OCI-LY7 (cell line): ENCODE measurements around the gene BMAL1. TPM values are rescaled to one million over a fixed set of nuclear protein-coding genes. Genes with fewer than 3 reads are reported as not detected.

Experiments
- BruUV-seq: library from RNA; stranded (reverse); fragments of 400-500 nt; replicated peaks from 2 replicates; lab custom pipeline; 2021; lab: Mats Ljungman, UMichigan
- CTCF ChIA-PET: fragments of 300-600 bp; sonication (Branson Sonifier 250); formaldehyde crosslinking; loops from one replicate; lab custom pipeline; 2022; ENCODE audit warnings: antibody characterized with exemption; ENCODE audit not compliant: unreplicated experiment; lab: Charles Lee
- POLR2A ChIA-PET: fragments of 300-600 bp; sonication (Branson Sonifier 250); formaldehyde crosslinking; loops from one replicate; lab custom pipeline; 2022; ENCODE audit warnings: antibody characterized with exemption; lab: Charles Lee
- DNase-seq: peaks from one replicate; pipeline ENCODE4 v3.0.0-alpha.2; 2015; ENCODE audit warnings: low spot score
- H2AFZ ChIP-seq: fragments of 200-600 bp; sonication (generic), shearing (Covaris generic); 2 replicates; pipeline ENCODE4 v1.6.1; 2014; ENCODE audit warnings: mild to moderate bottlenecking, antibody characterized with exemption, low read length, moderate library complexity
- H3K27ac ChIP-seq: fragments of 200-600 bp; sonication (generic); 2 replicates; pipeline ENCODE4 v1.5.1; 2014; ENCODE audit warnings: mixed run types, low read depth, mild to moderate bottlenecking, moderate library complexity, low read length, inconsistent platforms; ENCODE audit not compliant: poor library complexity, severe bottlenecking
- H3K36me3 ChIP-seq: fragments of 200-600 bp; sonication (generic); 2 replicates; pipeline ENCODE4 v1.6.1; 2014; ENCODE audit warnings: mild to moderate bottlenecking, antibody characterized with exemption, low read length, moderate library complexity, mixed read lengths; ENCODE audit not compliant: insufficient read depth
- H3K4me1 ChIP-seq: fragments of 200-600 bp; sonication (generic); 2 replicates; pipeline ENCODE4 v1.5.1; 2014; ENCODE audit warnings: mild to moderate bottlenecking, low read length; ENCODE audit not compliant: insufficient read depth, poor library complexity, severe bottlenecking
- H3K4me2 ChIP-seq: fragments of 200-600 bp; sonication (generic); 2 replicates; pipeline ENCODE4 v1.6.1; 2014; ENCODE audit warnings: mild to moderate bottlenecking, low read length
- H3K4me3 ChIP-seq: fragments of 200-600 bp; sonication (generic); 2 replicates; pipeline ENCODE4 v1.5.1; 2014; ENCODE audit warnings: mild to moderate bottlenecking, low read depth, low read length; ENCODE audit not compliant: poor library complexity, severe bottlenecking
- H3K79me2 ChIP-seq: fragments of 200-600 bp; sonication (generic); 2 replicates; pipeline ENCODE4 v1.6.1; 2016; ENCODE audit warnings: low read depth, mild to moderate bottlenecking, low read length, moderate library complexity, mixed read lengths; ENCODE audit not compliant: insufficient read depth
- H3K9me2 ChIP-seq: fragments of 200-600 bp; sonication (generic); 2 replicates; pipeline ENCODE4 v1.6.1; 2016; ENCODE audit warnings: mild to moderate bottlenecking, low read length, mixed read lengths; ENCODE audit not compliant: insufficient read depth
- H3K9me3 ChIP-seq: fragments of 200-600 bp; sonication (generic); 2 replicates; pipeline ENCODE4 v1.6.1; 2014; ENCODE audit warnings: mild to moderate bottlenecking, mixed run types, low read length, mixed read lengths
- H4K20me1 ChIP-seq: fragments of 200-600 bp; sonication (generic); 2 replicates; pipeline ENCODE4 v1.6.1; 2014; ENCODE audit warnings: mild to moderate bottlenecking, antibody characterized with exemption, low read length, moderate library complexity, mixed read lengths; ENCODE audit not compliant: insufficient read depth
- EZH2phosphoT487 ChIP-seq: fragments of 200-600 bp; sonication (generic); IDR thresholded peaks from 2 replicates; pipeline ENCODE4 v1.6.1; 2018; ENCODE audit warnings: low read depth, borderline replicate concordance, mild to moderate bottlenecking, mixed run types, antibody characterized with exemption, low read length, moderate library complexity, mixed read lengths
- intact Hi-C: fragments of 100-400 bp; cut with micrococcal nuclease; formaldehyde crosslinking; loops from one replicate; pipeline ENCODE4 v1.10.0; 2022; ENCODE audit not compliant: unreplicated experiment
- total RNA-seq, 2 experiments: library from RNA; depleted of rRNA in 1 of 2; stranded (reverse); fragments of >200 nt in 1 of 2; shearing (Covaris generic) in 1 of 2; gene quantifications; 2 replicates each; pipeline ENCODE4 v1.2.3, GENCODE V29; 2014 to 2022
- TF ChIP-seq, protein P1 (sequence below): fragments of 200-600 bp; sonication (generic); conservative IDR thresholded peaks from 2 replicates; pipeline ENCODE4 v1.5.1; 2014; ENCODE audit warnings: mild to moderate bottlenecking, antibody characterized with exemption, low read length, moderate library complexity, mixed read lengths

BMAL1 gene
- total RNA-seq, 2 experiments from 2014 or later, result not detected

DNA sequence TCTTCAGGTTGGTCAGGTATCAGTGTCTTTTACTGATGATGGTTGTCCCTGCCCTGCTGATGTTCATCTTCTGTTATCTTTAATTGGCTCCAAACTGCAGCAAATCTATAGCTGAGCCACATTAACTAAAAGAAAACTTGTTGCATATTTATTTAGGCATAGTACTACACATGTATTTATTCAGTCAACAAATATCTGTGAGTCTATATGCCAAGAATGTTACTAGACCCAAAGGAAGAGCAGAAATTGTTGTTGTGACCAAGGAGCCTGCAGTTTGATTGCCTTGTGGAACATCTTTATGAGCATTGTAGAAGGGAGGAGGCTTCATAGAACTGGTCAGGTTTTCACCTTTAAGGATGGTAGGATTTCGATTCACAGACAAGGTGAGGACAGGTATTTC lies 10.1 kb downstream of the BMAL1 start:
- H3K4me1 ChIP-seq, result no peaks in the 10 kb centered on the region
- intact Hi-C loops, result no loop called here

DNA sequence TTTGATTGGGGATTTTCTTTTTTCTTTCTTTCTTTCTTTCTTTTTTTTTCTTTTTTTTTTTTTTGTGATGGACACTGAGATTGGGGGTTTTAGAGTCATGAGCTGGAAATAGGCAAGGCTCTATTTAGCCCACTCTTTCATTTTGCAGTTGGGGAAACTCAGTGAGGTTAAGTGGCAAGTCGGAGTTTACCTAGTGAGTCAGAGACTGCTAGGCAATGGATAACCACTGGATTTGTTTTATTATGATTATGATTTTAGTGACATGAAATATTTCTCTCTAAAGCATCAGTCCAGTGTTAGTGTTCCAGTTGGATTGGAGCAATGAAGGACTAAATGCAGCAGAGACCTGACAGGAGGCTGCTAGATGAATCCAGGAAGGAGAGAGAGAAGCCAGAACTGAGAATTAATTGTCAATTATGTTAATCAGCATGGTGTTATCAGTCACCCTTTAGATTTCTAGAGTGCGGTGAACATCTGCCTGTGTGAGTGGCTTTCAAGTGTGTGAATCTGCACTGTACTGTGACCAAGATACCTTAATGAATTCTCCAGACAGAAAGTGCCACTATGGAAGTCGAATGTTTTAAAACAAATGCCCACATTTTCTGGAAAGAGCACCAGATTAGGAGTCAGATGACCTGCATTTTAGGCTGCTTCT lies 10.9 kb downstream of the BMAL1 start:
- ChIA-PET POLR2A (interaction anchor here (0.7 kb wide), 1 partner anchor 746 kb away, joined by 6 read pairs; no protein-coding TSS in a partner anchor), CTCF (no interaction called here)
- TF ChIP-seq, protein P1, sequence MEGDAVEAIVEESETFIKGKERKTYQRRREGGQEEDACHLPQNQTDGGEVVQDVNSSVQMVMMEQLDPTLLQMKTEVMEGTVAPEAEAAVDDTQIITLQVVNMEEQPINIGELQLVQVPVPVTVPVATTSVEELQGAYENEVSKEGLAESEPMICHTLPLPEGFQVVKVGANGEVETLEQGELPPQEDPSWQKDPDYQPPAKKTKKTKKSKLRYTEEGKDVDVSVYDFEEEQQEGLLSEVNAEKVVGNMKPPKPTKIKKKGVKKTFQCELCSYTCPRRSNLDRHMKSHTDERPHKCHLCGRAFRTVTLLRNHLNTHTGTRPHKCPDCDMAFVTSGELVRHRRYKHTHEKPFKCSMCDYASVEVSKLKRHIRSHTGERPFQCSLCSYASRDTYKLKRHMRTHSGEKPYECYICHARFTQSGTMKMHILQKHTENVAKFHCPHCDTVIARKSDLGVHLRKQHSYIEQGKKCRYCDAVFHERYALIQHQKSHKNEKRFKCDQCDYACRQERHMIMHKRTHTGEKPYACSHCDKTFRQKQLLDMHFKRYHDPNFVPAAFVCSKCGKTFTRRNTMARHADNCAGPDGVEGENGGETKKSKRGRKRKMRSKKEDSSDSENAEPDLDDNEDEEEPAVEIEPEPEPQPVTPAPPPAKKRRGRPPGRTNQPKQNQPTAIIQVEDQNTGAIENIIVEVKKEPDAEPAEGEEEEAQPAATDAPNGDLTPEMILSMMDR, result no peak
- no peak for TF ChIP-seq EZH2phosphoT487
- no peak for DNase-seq
- Histone ChIP-seq H3K79me2 (no peaks in the 10 kb centered on the region), H3K9me2 (no peaks in the 10 kb centered on the region), H3K4me3 (no peak overlapping the region), H3K4me1 (no peaks in the 10 kb centered on the region), H3K4me2 (no peak overlapping the region), H3K9me3 (no peaks in the 10 kb centered on the region), H3K36me3 (no peaks in the 10 kb centered on the region), H3K27ac (no peak overlapping the region), H2AFZ (no peak overlapping the region), H4K20me1 (no peaks in the 10 kb centered on the region)
- BruUV-seq, result no TSS peak
- intact Hi-C loops, result no loop called here

More for the DNA sequence above, 10.1 kb downstream of the BMAL1 start:
- Histone ChIP-seq H2AFZ (no peak overlapping the region), H3K4me3 (no peak overlapping the region), H3K27ac (no peak overlapping the region), H4K20me1 (no peaks in the 10 kb centered on the region), H3K4me2 (no peak overlapping the region), H3K36me3 (no peaks in the 10 kb centered on the region), H3K9me3 (no peaks in the 10 kb centered on the region), H3K79me2 (no peaks in the 10 kb centered on the region), H3K9me2 (no peaks in the 10 kb centered on the region)
- no TSS peak for BruUV-seq
- ChIA-PET CTCF (no interaction called here), POLR2A (interaction anchor here (0.7 kb wide), 1 partner anchor 746 kb away, joined by 6 read pairs; no protein-coding TSS in a partner anchor)
- no peak for DNase-seq
- no peak for TF ChIP-seq EZH2phosphoT487
- TF ChIP-seq, protein P1, result no peak

DNA sequence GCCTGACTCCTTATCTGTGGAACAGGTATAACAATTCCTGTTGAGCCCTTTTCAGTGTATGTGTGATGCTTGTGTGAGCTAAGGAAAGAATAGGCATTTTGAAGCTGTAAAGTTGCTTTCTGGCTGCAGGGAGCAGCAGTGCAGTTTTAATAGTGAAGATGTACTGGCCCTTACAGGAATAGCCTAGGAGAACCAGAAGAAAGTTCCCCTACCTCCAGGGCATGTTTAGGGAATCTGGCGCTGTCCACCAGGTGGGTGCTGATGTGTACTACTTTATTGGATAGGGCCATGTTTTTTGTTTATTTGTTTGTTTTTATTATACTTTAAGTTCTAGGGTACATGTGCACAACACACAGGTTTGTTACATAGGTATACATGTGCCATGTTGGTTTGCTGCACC lies 11.5 kb downstream of the BMAL1 start:
- TF ChIP-seq EZH2phosphoT487, result no peak
- TF ChIP-seq, protein P1, result no peak
- Histone ChIP-seq H3K9me3 (no peaks in the 10 kb centered on the region), H3K4me3 (no peak overlapping the region), H3K9me2 (no peaks in the 10 kb centered on the region), H2AFZ (no peak overlapping the region), H3K36me3 (no peaks in the 10 kb centered on the region), H3K27ac (no peak overlapping the region), H3K4me2 (no peak overlapping the region), H4K20me1 (no peaks in the 10 kb centered on the region), H3K79me2 (no peaks in the 10 kb centered on the region), H3K4me1 (no peaks in the 10 kb centered on the region)
- intact Hi-C loops, result no loop called here
- ChIA-PET POLR2A (no interaction called here), CTCF (no interaction called here)
- no TSS peak for BruUV-seq
- no peak for DNase-seq
